DOHH2 (cell line): Measurements from ENCODE around the gene VWA5B1.

ENCODE experiments used
- H3F3A ChIP-seq: fragments of 200-600 bp; sonication (generic), shearing (Covaris generic); 2 replicates; pipeline ENCODE4 v1.6.0; 2016; ENCODE audit warnings: antibody characterized with exemption, mild to moderate bottlenecking; ENCODE audit not compliant: control insufficient read depth, insufficient read depth
- H3K27ac ChIP-seq: fragments of 200-600 bp; sonication (generic); 2 replicates; pipeline ENCODE4 v1.5.1; 2014; ENCODE audit warnings: low read depth, mild to moderate bottlenecking, low read length, moderate library complexity
- H3K27me3 ChIP-seq: fragments of 200-600 bp; sonication (generic); 2 replicates; pipeline ENCODE4 v1.6.1; 2014; ENCODE audit warnings: mild to moderate bottlenecking, low read length, mixed read lengths; ENCODE audit not compliant: control insufficient read depth
- H3K36me3 ChIP-seq: fragments of 200-600 bp; sonication (generic); 2 replicates; pipeline ENCODE4 v1.6.1; 2014; ENCODE audit warnings: mild to moderate bottlenecking, low read length, moderate library complexity, mixed read lengths; ENCODE audit not compliant: control insufficient read depth
- H3K4me1 ChIP-seq: fragments of 200-600 bp; sonication (generic); 2 replicates; pipeline ENCODE4 v1.6.1; 2014; ENCODE audit warnings: mild to moderate bottlenecking, low read length, mixed read lengths; ENCODE audit not compliant: control insufficient read depth
- H3K4me2 ChIP-seq: fragments of 200-600 bp; sonication (generic); 2 replicates; pipeline ENCODE4 v1.6.0; 2014; ENCODE audit warnings: mild to moderate bottlenecking, low read length, moderate library complexity
- H3K4me3 ChIP-seq: fragments of 200-600 bp; sonication (generic); 2 replicates; pipeline ENCODE4 v1.5.1; 2014; ENCODE audit warnings: mild to moderate bottlenecking, low read length, mixed read lengths
- H3K79me2 ChIP-seq: fragments of 200-600 bp; sonication (generic); 2 replicates; pipeline ENCODE4 v1.6.1; 2014; ENCODE audit warnings: mild to moderate bottlenecking, low read length, mixed read lengths; ENCODE audit not compliant: control insufficient read depth
- H3K9me2 ChIP-seq: fragments of 200-600 bp; sonication (generic); replicated peaks from 2 replicates; pipeline ENCODE4 v1.6.1; 2014; ENCODE audit warnings: mild to moderate bottlenecking, low read length, mixed read lengths; ENCODE audit not compliant: control insufficient read depth
- H3K9me3 ChIP-seq: fragments of 200-600 bp; sonication (generic); 2 replicates; pipeline ENCODE4 v1.6.1; 2014; ENCODE audit warnings: antibody characterized with exemption, low read length, mixed read lengths; ENCODE audit not compliant: control insufficient read depth, insufficient read depth
- H4K20me1 ChIP-seq: fragments of 200-600 bp; sonication (generic); 2 replicates; pipeline ENCODE4 v1.6.0; 2014; ENCODE audit warnings: low read depth, mild to moderate bottlenecking, antibody characterized with exemption, low read length, moderate library complexity; ENCODE audit not compliant: control insufficient read depth, insufficient read depth
- CTCF ChIP-seq: fragments of 200-600 bp; sonication (generic); IDR thresholded peaks from one replicate; pipeline ENCODE4 v1.5.1; 2014; ENCODE audit warnings: antibody characterized with exemption, mild to moderate bottlenecking, low read depth, low read length; ENCODE audit not compliant: poor library complexity, severe bottlenecking
- EZH2phosphoT487 ChIP-seq: fragments of 200-600 bp; sonication (generic); IDR thresholded peaks from 2 replicates; pipeline ENCODE4 v1.6.1; 2017; ENCODE audit warnings: borderline replicate concordance, mild to moderate bottlenecking, antibody characterized with exemption, low read length, moderate library complexity, mixed read lengths

VWA5B1 gene

GRCh38 chr1:20357796-20358195, 67.1 kb downstream of the VWA5B1 start:
- Histone ChIP-seq H3K4me3 (no peak overlapping the region), H3K27ac (no peak overlapping the region), H3K9me2 (no peaks in the 10 kb centered on the region), H3K9me3 (no peaks in the 10 kb centered on the region), H3K36me3 (no peaks in the 10 kb centered on the region), H4K20me1 (no peaks in the 10 kb centered on the region; the same call in 1 of the 2 replicates), H3K27me3 (peaks cover 26% of the 10 kb centered on the region), H3K4me2 (no peak overlapping the region), H3K79me2 (no peaks in the 10 kb centered on the region), H3F3A (no peaks in the 10 kb centered on the region), H3K4me1 (no peaks in the 10 kb centered on the region)
- TF ChIP-seq EZH2phosphoT487 = no peak
- no peak for TF ChIP-seq CTCF

GRCh38 chr1:20358761-20359263, 68.1 kb downstream of the VWA5B1 start:
- Histone ChIP-seq H4K20me1 (no peaks in the 10 kb centered on the region), H3K4me2 (no peak overlapping the region), H3K27me3 (peaks cover 21% of the 10 kb centered on the region), H3K9me3 (no peaks in the 10 kb centered on the region), H3K79me2 (no peaks in the 10 kb centered on the region), H3K36me3 (no peaks in the 10 kb centered on the region), H3K9me2 (no peaks in the 10 kb centered on the region), H3K4me3 (no peak overlapping the region), H3K27ac (no peak overlapping the region), H3F3A (no peaks in the 10 kb centered on the region), H3K4me1 (no peaks in the 10 kb centered on the region)
- TF ChIP-seq CTCF (no peak), EZH2phosphoT487 (no peak)

- no peaks in the 10 kb centered on the region for H3K4me1 ChIP-seq
- H4K20me1 ChIP-seq = no peaks in the 10 kb centered on the region
- H3K9me2 ChIP-seq = no peaks in the 10 kb centered on the region
- H3F3A ChIP-seq = no peaks in the 10 kb centered on the region
- no peak overlapping the region for H3K4me3 ChIP-seq
- H3K4me2 ChIP-seq = no peak overlapping the region
- H3K79me2 ChIP-seq = no peaks in the 10 kb centered on the region
- TF ChIP-seq EZH2phosphoT487 (no peak), CTCF (no peak)
- H3K27me3 ChIP-seq = peaks cover 21% of the 10 kb centered on the region
- H3K27ac ChIP-seq = no peak overlapping the region
- H3K9me3 ChIP-seq = no peaks in the 10 kb centered on the region
- H3K36me3 ChIP-seq = no peaks in the 10 kb centered on the region
These were observed 69.0 kb downstream of the VWA5B1 start for GRCh38 chr1:20359451-20360330.
